Mesenchymal stem cell (in vitro differentiated cells and primary cell): ENCODE measurements around the gene C1orf116.

ENCODE experiments used
- DNase-seq: peaks from one replicate; pipeline ENCODE4 v3.0.0-alpha.2; 2013
- H2AFZ ChIP-seq: one replicate; pipeline ENCODE4 v1.6.1; 2013; ENCODE audit warnings: low read depth, mild to moderate bottlenecking, control low read depth, inconsistent platforms, low read length, moderate library complexity
- H2AK5ac ChIP-seq: 2 replicates; pipeline ENCODE4 v1.6.1; 2013; ENCODE audit warnings: low read length, moderate library complexity, mild to moderate bottlenecking, inconsistent platforms; ENCODE audit not compliant: severe bottlenecking
- H2BK120ac ChIP-seq: one replicate; pipeline ENCODE4 v1.6.1; 2013; ENCODE audit warnings: low read depth, mild to moderate bottlenecking, inconsistent platforms, low read length, moderate library complexity
- H2BK12ac ChIP-seq, 2 experiments: one replicate each; pipeline ENCODE4 v1.6.1; 2013; ENCODE audit warnings: inconsistent platforms in 2 of 2, low read length in 2 of 2, mild to moderate bottlenecking in 2 of 2, moderate library complexity in 2 of 2, control low read depth in 1 of 2
- H2BK15ac ChIP-seq: one replicate; pipeline ENCODE4 v1.6.1; 2013; ENCODE audit warnings: mild to moderate bottlenecking, low read depth, inconsistent platforms; ENCODE audit not compliant: poor library complexity, severe bottlenecking
- H2BK5ac ChIP-seq: 2 replicates; pipeline ENCODE4 v1.6.1; 2013; ENCODE audit warnings: low read depth, mild to moderate bottlenecking, low read length, control low read depth, inconsistent platforms; ENCODE audit not compliant: poor library complexity, severe bottlenecking
- H3K14ac ChIP-seq, 2 experiments: one replicate each; pipeline ENCODE4 v1.6.1; 2013; ENCODE audit warnings: inconsistent platforms in 2 of 2, low read length in 2 of 2, control low read depth in 1 of 2, mild to moderate bottlenecking in 1 of 2, moderate library complexity in 1 of 2
- H3K18ac ChIP-seq, 2 experiments: one replicate each; pipeline ENCODE4 v1.6.1; 2013; ENCODE audit warnings: inconsistent platforms in 2 of 2, low read length in 2 of 2, control low read depth in 1 of 2, low read depth in 1 of 2, mild to moderate bottlenecking in 1 of 2
- H3K23ac ChIP-seq, 2 experiments: one replicate each; pipeline ENCODE4 v1.6.1; 2013; ENCODE audit warnings: inconsistent platforms in 2 of 2, low read length in 2 of 2, mild to moderate bottlenecking in 2 of 2, moderate library complexity in 2 of 2, control low read depth in 1 of 2
- H3K27ac ChIP-seq: 2 replicates; pipeline ENCODE4 v1.5.1; 2013; ENCODE audit warnings: mild to moderate bottlenecking, moderate library complexity, low read length, control low read depth, inconsistent platforms; ENCODE audit not compliant: poor library complexity, severe bottlenecking
- H3K27me3 ChIP-seq, 2 experiments: 2 replicates each; pipeline versions ENCODE4 v1.6.1 to v1.7.0; 2013; ENCODE audit warnings: low read length in 2 of 2, mild to moderate bottlenecking in 2 of 2, moderate library complexity in 2 of 2, control low read depth in 1 of 2, inconsistent platforms in 1 of 2; ENCODE audit not compliant: control insufficient read depth in 1 of 2, insufficient read depth in 1 of 2
- H3K36me3 ChIP-seq, 2 experiments: 2 replicates each; pipeline versions ENCODE4 v1.6.1 to v1.7.0; 2013; ENCODE audit warnings: low read length in 2 of 2, control low read depth in 1 of 2, inconsistent platforms in 1 of 2, low read depth in 1 of 2, mild to moderate bottlenecking in 1 of 2; ENCODE audit not compliant: insufficient read depth in 2 of 2, control insufficient read depth in 1 of 2
- H3K4ac ChIP-seq, 2 experiments: one replicate each; pipeline ENCODE4 v1.6.1; 2013; ENCODE audit warnings: inconsistent platforms in 2 of 2, low read length in 2 of 2, mild to moderate bottlenecking in 2 of 2, moderate library complexity in 2 of 2, control low read depth in 1 of 2, low read depth in 1 of 2
- H3K4me1 ChIP-seq: 2 replicates; pipeline ENCODE4 v1.6.1; 2013; ENCODE audit warnings: low read depth, low read length, control low read depth; ENCODE audit not compliant: control insufficient read depth, insufficient read depth
- H3K4me2 ChIP-seq: 2 replicates; pipeline ENCODE4 v1.6.1; 2013; ENCODE audit warnings: low read length, mild to moderate bottlenecking, inconsistent platforms; ENCODE audit not compliant: poor library complexity, severe bottlenecking
- H3K4me3 ChIP-seq, 2 experiments: 2 replicates each; pipeline versions ENCODE4 v1.5.1 to v1.7.0; 2013; ENCODE audit warnings: low read length in 2 of 2, mild to moderate bottlenecking in 2 of 2, control low read depth in 1 of 2, low read depth in 1 of 2; ENCODE audit not compliant: insufficient read depth in 1 of 2
- H3K79me1 ChIP-seq: replicated peaks from 2 replicates; pipeline ENCODE4 v1.6.1; 2013; ENCODE audit warnings: mild to moderate bottlenecking, control low read depth, low read length, inconsistent platforms; ENCODE audit not compliant: poor library complexity, severe bottlenecking
- H3K9ac ChIP-seq: 2 replicates; pipeline ENCODE4 v1.7.0; 2013; ENCODE audit warnings: mild to moderate bottlenecking, low read length, moderate library complexity
- H3K9me3 ChIP-seq: 2 replicates; pipeline ENCODE4 v1.7.0; 2013; ENCODE audit warnings: mild to moderate bottlenecking, low read length; ENCODE audit not compliant: control insufficient read depth
- H4K8ac ChIP-seq: one replicate; pipeline ENCODE4 v1.6.1; 2013; ENCODE audit warnings: inconsistent platforms, mild to moderate bottlenecking, low read length, moderate library complexity
- H4K91ac ChIP-seq: one replicate; pipeline ENCODE4 v1.6.1; 2013; ENCODE audit warnings: mild to moderate bottlenecking, low read length, inconsistent platforms
- WGBS: methylation state at CpG from one replicate; pipeline ENCODE4 v1.1.7; 2013; ENCODE audit warnings: mixed read lengths; 5-methylcytosine and 5-hydroxymethylcytosine counted together

Gene C1orf116

GRCh38 chr1:207064561-207064960 is 32.0 kb upstream of the C1orf116 start:
- Histone ChIP-seq H2BK15ac (no peak overlapping the region), H3K79me1 (no peaks in the 10 kb centered on the region), H2AK5ac (no peak overlapping the region), H4K8ac (no peak overlapping the region), H2AFZ (no peak overlapping the region), H3K27ac (no peak overlapping the region), H3K4me2 (no peak overlapping the region), H3K14ac (no peak overlapping the region), H3K36me3 (peaks cover 18 to 78% of the 10 kb centered on the region in 2 experiments), H3K23ac (no peak overlapping the region), H4K91ac (no peak overlapping the region), H3K9me3 (no peaks in the 10 kb centered on the region), H3K4me3 (no peak overlapping the region), H2BK5ac (no peak overlapping the region), H2BK120ac (no peak overlapping the region), H3K18ac (no peak overlapping the region), H3K27me3 (no peaks in the 10 kb centered on the region), H3K4ac (no peak overlapping the region), H3K4me1 (no peaks in the 10 kb centered on the region), H2BK12ac (no peak overlapping the region), H3K9ac (no peak overlapping the region)
- DNase-seq, result no peak
- 94% methylated on average over 8 of the region's 8 CpGs for WGBS

GRCh38 chr1:207063014-207063413 is 30.5 kb upstream of the C1orf116 start:
- Histone ChIP-seq H4K8ac (no peak overlapping the region), H2BK15ac (no peak overlapping the region), H3K14ac (no peak overlapping the region), H3K23ac (no peak overlapping the region), H3K79me1 (peaks cover 1% of the 10 kb centered on the region), H4K91ac (no peak overlapping the region), H3K4ac (no peak overlapping the region), H3K4me1 (no peaks in the 10 kb centered on the region), H3K9ac (no peak overlapping the region), H3K27ac (no peak overlapping the region), H2BK5ac (no peak overlapping the region), H2AFZ (no peak overlapping the region), H3K4me3 (no peak overlapping the region), H3K4me2 (no peak overlapping the region), H3K36me3 (peaks cover 13 to 69% of the 10 kb centered on the region in 2 experiments), H2AK5ac (no peak overlapping the region), H3K18ac (no peak overlapping the region), H2BK120ac (no peak overlapping the region), H3K27me3 (no peaks in the 10 kb centered on the region), H3K9me3 (no peaks in the 10 kb centered on the region), H2BK12ac (no peak overlapping the region)
- DNase-seq, result no peak
- WGBS, result 96% methylated on average over 5 of the region's 5 CpGs

DNA sequence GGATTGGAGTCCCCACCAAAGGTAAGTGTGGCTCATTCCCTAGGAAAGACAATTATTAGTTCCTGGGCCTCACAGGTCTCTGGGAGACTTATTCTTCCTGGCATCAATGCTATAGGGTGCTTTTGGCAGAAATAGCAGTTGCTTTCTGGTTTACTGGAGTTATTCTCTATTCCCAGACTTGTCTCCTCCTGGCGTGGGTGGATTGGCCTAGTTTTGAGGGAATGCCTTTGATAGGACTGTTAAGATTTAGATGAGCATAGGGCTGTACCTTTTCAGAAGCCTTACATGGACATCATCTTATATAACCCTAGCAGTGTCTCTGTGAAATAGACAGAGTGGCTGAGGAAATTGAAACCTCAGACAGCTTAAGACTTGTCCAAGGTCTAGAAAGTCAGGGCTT is 29.5 kb upstream of the C1orf116 start:
- Histone ChIP-seq H2BK12ac (no peak overlapping the region), H3K23ac (no peak overlapping the region), H4K91ac (no peak overlapping the region), H3K4me2 (no peak overlapping the region), H2BK5ac (no peak overlapping the region), H3K9ac (no peak overlapping the region), H2AFZ (no peak overlapping the region), H3K9me3 (no peaks in the 10 kb centered on the region), H2BK15ac (no peak overlapping the region), H3K4me3 (no peak overlapping the region), H3K4me1 (no peaks in the 10 kb centered on the region), H3K14ac (no peak overlapping the region), H2BK120ac (no peak overlapping the region), H4K8ac (no peak overlapping the region), H3K79me1 (peaks cover 1% of the 10 kb centered on the region), H3K36me3 (peaks cover 10 to 63% of the 10 kb centered on the region in 2 experiments), H3K27me3 (no peaks in the 10 kb centered on the region), H3K18ac (no peak overlapping the region), H3K27ac (no peak overlapping the region), H2AK5ac (no peak overlapping the region), H3K4ac (no peak overlapping the region)
- WGBS, result 50% methylated on average over 1 of the region's 1 CpG
- DNase-seq, result no peak

DNA sequence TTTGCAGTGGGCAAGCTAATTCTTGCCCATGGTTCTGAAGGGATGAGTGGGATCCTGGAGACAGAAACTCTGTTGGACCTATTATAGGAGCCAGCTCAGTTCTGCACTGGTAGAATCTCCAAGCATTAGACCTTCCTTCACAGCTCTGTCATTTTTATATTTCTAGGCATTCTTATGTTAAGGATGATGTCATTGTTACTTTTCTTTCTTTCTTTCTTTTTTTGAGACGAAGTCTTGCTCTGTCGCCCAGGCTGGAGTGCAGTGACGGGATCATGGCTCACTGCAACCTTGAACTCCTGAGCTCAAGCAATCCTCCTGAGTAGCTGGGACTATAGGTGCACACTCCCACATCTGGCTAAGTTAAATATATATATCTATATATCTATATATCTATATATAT is 28.0 kb upstream of the C1orf116 start:
- Histone ChIP-seq H3K4me3 (no peak overlapping the region), H3K9me3 (no peaks in the 10 kb centered on the region), H4K91ac (no peak overlapping the region), H3K27ac (no peak overlapping the region), H2BK5ac (no peak overlapping the region), H3K4me2 (no peak overlapping the region), H3K4ac (no peak overlapping the region), H3K9ac (no peak overlapping the region), H2AK5ac (no peak overlapping the region), H2AFZ (no peak overlapping the region), H3K4me1 (no peaks in the 10 kb centered on the region), H3K27me3 (no peaks in the 10 kb centered on the region), H3K18ac (no peak overlapping the region), H2BK15ac (no peak overlapping the region), H2BK120ac (no peak overlapping the region), H3K36me3 (peaks cover 10 to 67% of the 10 kb centered on the region in 2 experiments), H2BK12ac (no peak overlapping the region), H4K8ac (no peak overlapping the region), H3K23ac (no peak overlapping the region), H3K14ac (no peak overlapping the region), H3K79me1 (peaks cover 1% of the 10 kb centered on the region)
- WGBS, result 94% methylated on average over 3 of the region's 3 CpGs
- DNase-seq, result no peak
